Testis (tissue), 5 donors: ENCODE measurements around the gene SMIM8. TPM values are rescaled to one million over a fixed set of nuclear protein-coding genes. Genes with fewer than 3 reads are reported as not detected.

Experiments
- DNase-seq: peaks from one replicate; pipeline ENCODE4 v3.0.0-alpha.2; 2019
- H3K27ac ChIP-seq, 2 donors: fragments of 200-600 bp; sonication (generic); one replicate each; pipeline ENCODE4 v1.5.1; 2019
- H3K27me3 ChIP-seq: fragments of 200-600 bp; sonication (generic); one replicate; pipeline ENCODE4 v1.5.1; 2019
- H3K36me3 ChIP-seq: fragments of 200-600 bp; sonication (generic); one replicate; pipeline ENCODE4 v1.5.1; 2017; ENCODE audit warnings: low read depth; ENCODE audit errors: missing control alignments
- H3K4me1 ChIP-seq: fragments of 200-600 bp; sonication (generic); one replicate; pipeline ENCODE4 v1.5.1; 2019
- H3K4me3 ChIP-seq, 2 donors: fragments of 200-600 bp; sonication (generic); one replicate each; pipeline ENCODE4 v1.5.1; 2017 to 2019
- H3K9me3 ChIP-seq: fragments of 200-600 bp; sonication (generic); one replicate; pipeline ENCODE4 v1.5.1; 2017
- CTCF ChIP-seq, 3 experiments: fragments of 450-650 bp in 2 of 3; fragments of 200-600 bp in 1 of 3; sonication (generic) in 1 of 3; IDR thresholded peaks; one replicate each; pipeline ENCODE4 v1.5.1; 2016 to 2019; ENCODE audit warnings: antibody characterized with exemption in 3 of 3, mild to moderate bottlenecking in 2 of 3, moderate library complexity in 1 of 3
- POLR2A ChIP-seq: fragments of 450-650 bp; IDR thresholded peaks from one replicate; pipeline ENCODE4 v1.6.1; 2017; ENCODE audit warnings: antibody characterized with exemption, mild to moderate bottlenecking, moderate library complexity
- WGBS, 2 donors: methylation state at CpG; one replicate each; pipeline ENCODE4 v1.1.5; 2018; 5-methylcytosine and 5-hydroxymethylcytosine counted together
- intact Hi-C: fragments of 100-400 bp; cut with DNase I; formaldehyde crosslinking; loops from one replicate; pipeline ENCODE4 v1.15.1; 2023; ENCODE audit warnings: low total_unique reads
- long read RNA-seq, 2 donors: transcript quantifications; one replicate each; lab custom pipeline, GENCODE V29; 2026
- polyA plus RNA-seq: library from polyadenylated mRNA; stranded (reverse); fragments of 350-450 nt; fragmentation: Illumina TruSeq; extraction: RNeasy Lipid Tissue Mini Kit (QIAGEN cat#74804); gene quantifications from one replicate; pipeline ENCODE4 v1.2.3, GENCODE V29; 2014; ENCODE audit warnings: low read depth, low replicate concordance; ENCODE audit not compliant: insufficient read depth
- total RNA-seq, 2 donors: library from RNA; depleted of rRNA; stranded (reverse); fragments of >200 nt; gene quantifications; one replicate each; pipeline ENCODE4 v1.2.3, GENCODE V29; 2016

SMIM8 gene
- total RNA-seq (10 to 100 TPM; 13.8 to 15.6 TPM), polyA plus RNA-seq (8.5 TPM)
- long read RNA-seq, donor 1, transcript SMIM8-201 (3 exons, 2,405 nt) = major isoform, 10 of 11 reads
- long read RNA-seq, donor 1, partial matches to known transcripts = 0 of 11 reads
- long read RNA-seq, donor 1, other reads (novel, unspliced or antisense) = 0 of 11 reads
- long read RNA-seq, donor 2, transcript SMIM8-201 (3 exons, 2,405 nt) = major isoform, 5 of 12 reads
- long read RNA-seq, donor 2, partial matches to known transcripts = 6 of 12 reads
- long read RNA-seq, donor 2, other reads (novel, unspliced or antisense) = 0 of 12 reads

GRCh38 chr6:87322304-87323212, at the start of gene SMIM8:
Gene SMIM8, plus strand, starts transcription at chr6:87322588. Its CDS starts 14,444 bp downstream, at chr6:87337032.
- H3K36me3 ChIP-seq = no peaks in the 10 kb centered on the region
- TF ChIP-seq POLR2A (no peak), CTCF (IDR thresholded peaks at IDR 0.05) (peak; percentile 97)
- no peaks in the 10 kb centered on the region for H3K9me3 ChIP-seq
- H3K27ac ChIP-seq = peak within 1 kb of the TSS; percentile 71 to 84
- WGBS, 2 donors = 1% methylated on average over 30 to 60 of the region's 60 CpGs
- peak; percentile 91 for DNase-seq
- H3K4me3 ChIP-seq = peak within 1 kb of the TSS; percentile 83 to 96
- no peaks in the 10 kb centered on the region for H3K27me3 ChIP-seq
- no peaks in the 10 kb centered on the region for H3K4me1 ChIP-seq
- intact Hi-C loops = no loop called here

- WGBS, 2 donors = 88 to 93% methylated on average over 7 of the region's 7 CpGs
- no peaks in the 10 kb centered on the region for H3K4me1 ChIP-seq
- intact Hi-C loops = no loop called here
- H3K36me3 ChIP-seq = no peaks in the 10 kb centered on the region
- TF ChIP-seq CTCF (IDR thresholded peaks at IDR 0.05) = no peak
- no peak for TF ChIP-seq POLR2A
- DNase-seq = no peak
- no peak overlapping the region for H3K4me3 ChIP-seq
- no peak overlapping the region for H3K27ac ChIP-seq
- no peaks in the 10 kb centered on the region for H3K27me3 ChIP-seq
- H3K9me3 ChIP-seq = no peaks in the 10 kb centered on the region
Measured at GRCh38 chr6:87274660-87275274, 47.6 kb upstream of the SMIM8 start.

- intact Hi-C loops = no loop called here
- WGBS, 2 donors = 67 to 73% methylated on average over 1 of the region's 1 CpG
- DNase-seq = no peak
- TF ChIP-seq POLR2A = no peak
- TF ChIP-seq CTCF (IDR thresholded peaks at IDR 0.05) = no peak
- Histone ChIP-seq H3K4me3 (no peak overlapping the region), H3K27me3 (no peaks in the 10 kb centered on the region), H3K27ac (no peak overlapping the region), H3K4me1 (no peaks in the 10 kb centered on the region), H3K9me3 (no peaks in the 10 kb centered on the region), H3K36me3 (no peaks in the 10 kb centered on the region)
Measured at GRCh38 chr6:87276624-87277023, 45.8 kb upstream of the SMIM8 start.

GRCh38 chr6:87277123-87277522, 45.3 kb upstream of the SMIM8 start:
- TF ChIP-seq CTCF (IDR thresholded peaks at IDR 0.05) = no peak
- no peak for TF ChIP-seq POLR2A
- Histone ChIP-seq H3K27ac (no peak overlapping the region), H3K4me3 (no peak overlapping the region), H3K4me1 (no peaks in the 10 kb centered on the region), H3K27me3 (no peaks in the 10 kb centered on the region), H3K9me3 (no peaks in the 10 kb centered on the region), H3K36me3 (no peaks in the 10 kb centered on the region)
- DNase-seq = no peak
- intact Hi-C loops = no loop called here
